Caki2 (cell line): Measurements from ENCODE around the gene PLVAP. TPM values are rescaled to one million over a fixed set of nuclear protein-coding genes. Genes with fewer than 3 reads are reported as not detected.

ENCODE experiments used
- DNase-seq: peaks from one replicate; pipeline ENCODE4 v3.0.0-alpha.2; 2015; ENCODE audit warnings: low read depth
- in situ Hi-C: cut with HindIII; loops from 2 replicates; pipeline ENCODE4 v1.10.0; 2016; ENCODE audit warnings: low sequenced_read_pairs, low pct_unique_long_range_greater_than_20kb, mixed read lengths
- total RNA-seq: library from RNA; depleted of rRNA; stranded (reverse); fragments of >200 nt; shearing (Covaris generic); gene quantifications from 2 replicates; pipeline ENCODE4 v1.2.3, GENCODE V29; 2014; ENCODE audit warnings: low replicate concordance; rRNA removed

PLVAP gene
- total RNA-seq, 1 experiment from 2014 or later: not detected

DNA sequence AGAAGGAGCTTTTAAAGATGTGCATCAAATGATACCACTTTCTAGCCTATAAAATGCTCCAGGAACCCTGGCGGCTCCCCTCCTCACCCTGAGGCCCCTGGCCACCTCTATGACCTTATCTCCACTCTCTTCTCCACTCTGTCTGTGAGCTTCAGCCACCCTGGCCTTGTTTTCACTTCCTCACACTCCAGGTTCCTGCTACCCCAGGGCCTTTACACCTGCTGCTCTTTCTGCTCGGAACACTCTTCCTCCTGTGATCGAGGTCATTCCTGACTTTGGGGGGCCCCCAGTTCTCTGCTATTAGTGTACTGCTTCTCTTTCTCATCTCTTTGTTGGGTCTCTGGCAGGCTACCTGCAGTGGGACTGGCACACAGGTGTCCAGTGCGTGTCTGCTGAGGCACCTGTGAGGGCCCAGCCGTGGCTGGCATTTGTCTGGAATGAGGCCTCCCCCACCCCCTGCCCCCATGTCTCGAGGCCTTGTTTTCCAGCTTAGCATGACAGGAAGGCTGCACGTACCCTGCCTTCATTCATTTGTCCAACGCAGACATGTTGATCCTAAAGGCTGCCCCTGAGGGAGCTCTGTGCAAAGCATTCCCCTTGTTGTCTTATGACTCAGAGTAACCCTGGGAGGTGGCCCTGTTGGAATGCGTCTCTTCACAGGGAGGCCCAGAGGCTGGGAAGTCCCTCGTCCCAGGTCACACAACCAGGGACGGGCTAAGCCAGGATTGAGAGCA is 65.5 kb downstream of the PLVAP start:
- DNase-seq: peak; percentile 89

DNA sequence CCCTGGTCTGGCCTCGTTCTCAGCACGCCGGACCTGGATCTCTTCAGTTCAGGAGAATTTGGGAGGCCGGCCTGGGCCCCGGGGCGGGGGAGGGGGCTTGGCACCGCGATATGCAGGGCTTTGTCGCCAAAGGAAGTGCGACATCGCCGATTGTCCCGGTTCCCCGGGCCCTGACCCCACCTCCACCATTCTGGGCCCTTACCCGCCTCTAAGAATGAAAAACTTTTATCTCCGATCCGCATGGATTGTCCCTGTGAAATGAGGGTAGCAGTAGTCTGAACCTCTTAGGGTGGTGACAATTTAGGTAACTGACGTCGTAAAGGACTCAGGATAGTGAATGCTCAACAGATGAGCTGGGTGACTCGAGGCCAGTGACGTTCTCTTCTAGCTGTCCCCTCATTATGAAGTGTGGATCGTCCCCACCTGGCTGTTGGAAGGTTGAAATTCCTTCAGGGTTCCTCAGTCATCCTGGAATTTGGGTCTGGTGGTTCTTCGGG is 67.1 kb downstream of the PLVAP start:
- no peak for DNase-seq
- in situ Hi-C loops: no loop called here

More for the DNA sequence above, 65.5 kb downstream of the PLVAP start:
- in situ Hi-C loops: no loop called here

DNA sequence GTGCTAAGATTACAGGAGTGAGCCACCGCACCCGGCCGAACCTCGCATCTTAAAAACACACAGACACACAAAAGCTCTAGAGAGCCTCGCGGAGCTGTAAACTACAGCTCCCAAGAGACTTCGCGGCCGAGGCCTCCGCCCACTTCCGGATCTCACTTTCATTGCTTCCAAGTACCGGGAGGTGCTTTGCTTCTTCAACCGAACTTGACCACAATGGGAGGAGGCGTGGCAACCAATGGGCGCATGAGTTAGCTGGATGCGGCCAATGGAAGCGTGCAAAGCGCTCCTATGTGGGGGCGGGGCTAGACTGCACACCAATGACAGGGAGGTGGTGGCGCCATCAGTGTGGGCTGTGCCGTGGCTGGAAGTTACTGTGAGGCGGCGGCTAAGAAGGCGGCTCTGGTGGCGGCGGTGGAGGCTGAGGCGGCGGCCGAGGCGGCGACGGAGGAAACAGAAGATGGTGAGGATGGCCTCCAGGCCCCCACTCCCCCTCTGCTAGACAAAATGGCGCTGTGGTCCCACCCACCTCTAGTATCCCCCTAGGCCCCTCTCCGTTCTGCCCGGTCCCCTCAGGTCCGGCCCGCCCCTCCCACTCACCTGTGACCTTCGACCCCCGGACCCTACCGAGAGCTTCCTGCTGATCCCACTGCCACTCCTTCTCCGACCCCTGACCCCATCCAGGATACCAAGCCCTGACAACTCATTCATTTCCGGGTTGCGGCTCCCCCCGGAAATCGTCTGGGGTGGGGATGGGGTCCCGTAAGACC is 67.8 kb downstream of the PLVAP start, which contains the start of gene DDA1:
TSS of gene DDA1 (plus strand) at position 366 of the 767 bp plus-strand sequence. CDS start at position 458, 92 bp downstream.
- in situ Hi-C loops: no loop called here
- DNase-seq: peak; percentile 99

DNA sequence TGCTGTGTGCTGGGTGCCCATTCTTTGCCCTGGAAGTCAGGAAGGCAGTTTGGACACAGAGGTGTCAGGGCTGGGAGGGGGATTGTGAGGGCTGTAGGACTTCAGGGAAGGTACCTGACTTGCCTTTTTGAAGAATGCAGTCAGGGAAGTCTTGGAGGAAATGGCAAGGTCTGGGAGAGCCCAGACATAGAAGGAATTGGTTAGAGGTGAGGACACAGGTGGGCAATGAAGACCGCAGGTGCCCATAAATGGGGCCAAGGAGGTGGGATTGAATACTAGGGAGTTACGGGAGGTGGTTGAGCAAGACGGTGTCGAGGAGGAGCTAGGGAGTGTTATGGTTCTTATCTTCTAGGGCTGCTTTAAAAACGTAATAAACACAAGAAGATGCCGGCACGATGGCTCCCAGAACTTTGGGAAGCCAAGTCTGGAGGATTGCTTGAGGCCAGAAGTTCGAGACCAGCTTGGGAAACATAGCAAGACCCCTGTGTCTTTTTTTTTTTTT is 69.2 kb downstream of the PLVAP start:
- in situ Hi-C loops: no loop called here
- DNase-seq: no peak

DNA sequence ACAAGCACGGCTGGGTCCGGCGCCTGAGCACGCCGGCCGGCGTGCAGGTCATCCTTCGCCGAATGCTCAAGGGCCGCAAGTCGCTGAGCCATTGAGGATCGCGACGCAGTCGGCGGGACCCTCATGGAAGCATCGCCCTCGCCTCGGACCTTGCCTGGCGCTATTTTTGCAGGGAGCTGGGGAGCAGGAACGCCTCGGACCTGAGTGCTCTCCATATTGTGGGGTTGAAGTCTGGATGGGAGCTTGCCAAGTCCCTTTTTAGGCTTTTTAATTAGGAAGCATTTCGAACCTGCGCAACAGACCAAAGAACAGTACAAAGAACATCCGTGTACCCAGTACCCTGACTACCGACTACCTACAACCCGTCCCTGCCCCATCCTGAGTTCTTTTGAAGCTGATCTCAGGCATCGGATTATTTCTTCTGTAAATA is 70.8 kb downstream of the PLVAP start:
- no peak for DNase-seq
- in situ Hi-C loops: no loop called here

DNA sequence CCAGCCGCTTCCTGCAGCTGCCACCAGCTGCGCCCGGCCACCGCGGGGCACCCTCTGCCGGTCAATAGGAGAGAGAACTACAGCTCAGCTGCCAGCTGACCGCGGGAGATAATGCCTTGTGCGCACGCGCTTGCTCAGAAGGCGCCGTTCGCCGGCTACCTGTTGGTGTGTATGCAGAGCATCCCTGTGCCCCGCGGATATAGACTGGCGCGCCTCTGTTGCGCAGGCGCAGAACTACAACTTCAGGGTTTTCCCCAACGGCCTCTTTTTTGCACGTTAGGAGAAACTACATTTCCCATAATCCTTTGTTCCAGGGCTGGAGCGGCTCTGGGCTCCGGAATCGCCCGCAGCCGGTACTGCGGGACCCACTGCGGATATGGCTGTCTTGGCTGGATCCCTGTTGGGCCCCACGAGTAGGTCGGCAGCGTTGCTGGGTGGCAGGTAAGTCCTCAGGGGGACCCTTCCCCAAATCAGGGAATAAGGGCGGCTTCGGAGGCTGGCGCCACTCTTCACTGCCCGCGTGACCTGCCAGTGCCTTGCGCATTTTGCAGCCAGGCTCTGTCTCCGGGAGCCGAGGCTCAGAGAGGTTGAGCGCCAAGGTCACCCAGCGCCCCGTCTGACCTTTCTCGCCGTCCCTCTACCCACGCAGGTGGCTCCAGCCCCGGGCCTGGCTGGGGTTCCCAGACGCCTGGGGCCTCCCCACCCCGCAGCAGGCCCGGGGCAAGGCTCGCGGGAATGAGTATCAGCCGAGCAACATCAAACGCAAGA is 71.4 kb downstream of the PLVAP start, which contains the start of gene MRPL34:
TSS of gene MRPL34 (plus strand) at position 356 of the 768 bp plus-strand sequence. CDS start at position 377, 21 bp downstream.
- in situ Hi-C loops: no loop called here
- peak; percentile 100 for DNase-seq

DNA sequence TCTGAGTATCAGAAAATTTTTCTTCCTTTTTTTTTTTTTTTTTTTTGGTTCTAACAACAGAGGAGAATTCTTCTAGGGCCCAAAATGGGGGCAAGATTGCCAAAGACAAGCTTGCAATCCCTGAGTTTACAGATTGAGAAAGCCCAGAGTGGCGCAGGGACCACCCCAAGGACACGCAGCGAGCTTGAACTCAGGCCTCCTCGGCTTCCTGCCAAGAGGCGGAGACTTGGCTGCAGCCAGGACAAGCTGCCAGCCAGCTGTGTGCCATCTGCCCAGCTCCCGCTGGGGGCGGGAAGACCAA is 72.0 kb downstream of the PLVAP start:
- in situ Hi-C loops: no loop called here
- DNase-seq: no peak

DNA sequence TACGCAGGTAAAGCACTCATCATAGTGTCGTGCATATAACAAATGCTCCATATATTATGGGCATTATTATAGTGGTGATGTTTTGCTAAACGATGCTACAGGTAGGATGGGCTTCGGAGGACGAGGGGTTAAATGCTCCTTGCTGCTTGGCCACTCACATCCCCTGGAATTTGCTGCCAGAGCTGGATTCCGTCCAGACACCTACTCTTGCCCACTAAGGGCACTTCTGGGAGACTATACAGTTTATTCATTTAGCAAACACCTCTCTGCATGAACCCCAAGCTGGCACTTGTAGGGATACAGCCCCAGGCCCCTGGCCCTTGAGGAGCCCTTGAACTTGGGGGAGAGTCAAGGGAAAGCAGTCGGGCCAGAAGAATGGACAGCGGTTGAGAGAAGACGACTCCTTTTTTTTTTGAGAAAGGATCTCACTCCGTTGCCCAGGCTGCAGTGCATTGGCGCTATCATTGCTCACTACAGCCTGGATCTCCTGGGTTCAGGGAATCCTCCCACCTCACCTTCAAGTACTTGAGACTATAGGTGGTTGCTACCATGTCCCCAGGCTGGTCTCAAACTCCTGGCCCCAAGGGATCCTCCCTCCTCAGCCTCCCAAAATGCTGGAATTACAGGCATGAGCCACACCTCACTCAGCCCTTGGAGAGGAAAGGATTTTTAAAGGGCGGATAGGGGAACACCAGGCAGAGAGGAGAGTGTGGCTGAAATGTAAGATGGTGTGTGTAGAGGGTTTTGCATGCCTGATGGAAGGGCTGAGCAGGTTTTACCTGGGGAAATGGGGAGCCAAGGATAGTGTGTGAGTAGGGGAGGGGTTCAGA is 72.5 kb downstream of the PLVAP start:
- peak; percentile 29 for DNase-seq
- in situ Hi-C loops: no loop called here

DNA sequence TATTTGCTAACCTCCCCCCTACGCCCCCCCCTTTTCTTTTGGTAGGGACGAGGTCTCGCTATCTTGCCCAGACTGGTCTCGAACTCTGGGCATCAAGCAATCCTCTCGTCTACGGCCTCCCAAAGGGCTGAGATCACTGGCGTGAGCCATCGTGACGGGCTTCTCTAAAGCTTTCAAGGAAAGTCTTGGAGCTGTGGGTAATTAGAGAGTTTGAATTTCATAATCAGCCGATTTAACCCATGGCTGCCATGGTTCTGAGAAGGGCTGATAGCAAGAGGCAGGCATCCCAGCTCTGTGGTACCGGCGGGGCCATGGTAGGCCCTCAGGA is 73.2 kb downstream of the PLVAP start:
- in situ Hi-C loops: no loop called here
- DNase-seq: no peak

DNA sequence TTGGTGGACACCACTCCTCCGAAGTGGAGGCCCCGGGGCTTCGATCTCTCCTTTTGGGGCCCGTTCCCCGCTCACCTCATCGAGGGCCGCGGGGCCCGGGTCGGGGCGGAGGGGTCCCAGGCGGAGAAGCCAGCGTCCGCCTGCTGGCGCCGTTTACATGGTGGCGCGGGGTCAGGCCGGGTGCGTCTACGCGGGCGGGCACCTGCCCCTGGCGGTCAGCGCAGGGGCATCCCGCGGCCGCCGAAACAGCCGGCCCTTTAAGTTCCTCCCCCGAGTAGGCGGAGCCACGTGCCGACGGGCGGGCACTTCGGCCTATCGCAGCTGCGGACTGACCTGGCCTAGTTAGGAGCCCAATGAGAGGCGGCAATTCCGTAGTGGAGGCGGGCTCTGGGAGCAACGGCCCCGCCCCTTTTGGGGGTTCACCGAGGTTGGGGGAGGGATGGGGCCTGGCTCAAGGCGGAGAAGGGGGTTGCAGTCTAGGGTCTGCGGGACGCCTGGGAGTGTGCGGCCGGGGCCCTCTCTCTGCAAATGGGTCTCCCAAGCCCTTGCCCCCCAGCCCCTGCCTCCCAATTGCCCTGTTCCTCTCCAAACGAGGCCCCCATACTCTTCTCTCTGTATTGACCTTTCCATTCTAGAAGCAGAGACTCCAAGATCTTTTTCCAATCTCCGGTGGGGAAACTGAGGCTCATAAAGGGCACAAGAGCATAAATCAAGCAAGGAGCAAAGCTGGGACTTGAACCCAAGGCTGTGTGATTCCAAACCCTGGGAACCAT is 73.8 kb downstream of the PLVAP start, which contains the start of gene ABHD8:
TSS of gene ABHD8 (minus strand) at position 259 of the 773 bp plus-strand sequence. CDS start 1,809 bp downstream, outside the sequence.
- in situ Hi-C loops: no loop called here
- peak; percentile 92 for DNase-seq

DNA sequence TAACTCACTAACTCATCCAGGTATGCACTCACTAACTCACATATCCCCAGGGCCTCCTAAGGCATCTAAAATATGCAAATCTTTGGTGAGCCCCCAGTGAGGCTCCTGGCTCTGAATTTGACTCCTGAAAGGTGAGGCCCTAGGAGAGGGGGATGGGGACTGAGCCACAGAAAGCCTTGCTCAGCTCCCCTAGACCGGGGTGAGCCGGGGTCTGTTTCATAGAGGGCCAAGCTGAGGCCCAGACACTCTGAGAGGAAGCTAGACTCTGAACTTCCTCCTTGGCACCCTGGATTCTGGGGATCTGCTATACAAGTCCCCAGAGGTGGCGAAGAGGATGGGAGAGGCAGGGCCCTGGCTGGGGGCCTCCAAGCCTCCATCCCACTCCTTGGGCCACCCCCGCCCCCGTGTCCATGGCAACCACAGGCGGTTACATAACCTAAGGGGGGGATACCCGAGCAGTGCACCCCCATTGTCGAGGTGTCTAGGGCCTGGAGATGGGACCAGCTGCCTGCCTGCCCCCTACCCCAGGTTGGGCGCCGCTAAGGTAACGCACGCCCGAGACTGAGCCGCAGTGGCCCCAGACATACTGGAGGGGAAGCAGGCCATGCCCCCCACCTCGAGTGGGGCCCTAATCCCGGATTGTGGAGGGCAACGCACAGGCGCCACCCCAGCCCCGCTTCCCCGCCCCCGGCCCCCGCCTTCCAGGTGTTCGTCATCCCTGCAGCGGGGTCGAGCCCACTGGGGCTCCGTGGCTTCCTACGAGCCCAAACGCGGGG is 74.6 kb downstream of the PLVAP start:
- DNase-seq: no peak
- in situ Hi-C loops: no loop called here

Other genes with a start within 250 kb of the PLVAP start
- 59.3 and 78.1 TPM in 2 replicates for gene USE1, start 162.0 kb downstream of the PLVAP start, total RNA-seq
- gene OCEL1, start 151.1 kb downstream of the PLVAP start, total RNA-seq: 6.5 and 26.0 TPM in 2 replicates
- gene NR2F6, start 131.4 kb downstream of the PLVAP start, total RNA-seq: 121 and 145 TPM in 2 replicates
- not detected in 2 replicates for gene USHBP1, start 112.6 kb downstream of the PLVAP start, total RNA-seq
- 247 and 320 TPM in 2 replicates for gene BABAM1, start 109.9 kb downstream of the PLVAP start, total RNA-seq
- 0.51 TPM in 1 of 2 replicates, not detected in the other for gene ANKLE1, start 95.4 kb downstream of the PLVAP start, total RNA-seq
- 38.9 and 49.9 TPM in 2 replicates for gene ABHD8, start 73.9 kb downstream of the PLVAP start, total RNA-seq
- 21.0 and 38.9 TPM in 2 replicates for gene MRPL34, start 71.5 kb downstream of the PLVAP start, total RNA-seq
- 17.9 and 23.5 TPM in 2 replicates for gene DDA1, start 67.8 kb downstream of the PLVAP start, total RNA-seq
- gene ANO8, start 42.5 kb downstream of the PLVAP start, total RNA-seq: 4.6 and 5.4 TPM in 2 replicates
- gene GTPBP3, start 39.8 kb downstream of the PLVAP start, total RNA-seq: 49.6 and 61.3 TPM in 2 replicates
- gene CCDC194, start 16.9 kb upstream of the PLVAP start, total RNA-seq: not detected in 2 replicates
- gene BST2, start 28.3 kb upstream of the PLVAP start, total RNA-seq: 25.1 and 26.8 TPM in 2 replicates
- gene MVB12A, start 42.7 kb upstream of the PLVAP start, total RNA-seq: 77.8 and 129 TPM in 2 replicates
- gene TMEM221, start 71.3 kb upstream of the PLVAP start, total RNA-seq: not detected in 2 replicates
- not detected in 2 replicates for gene NXNL1, start 83.6 kb upstream of the PLVAP start, total RNA-seq
- gene SLC27A1, start 93.2 kb upstream of the PLVAP start, total RNA-seq: 18.2 and 44.5 TPM in 2 replicates
- 197 and 233 TPM in 2 replicates for gene PGLS, start 134.3 kb upstream of the PLVAP start, total RNA-seq
- 133 and 145 TPM in 2 replicates for gene COLGALT1, start 178.3 kb upstream of the PLVAP start, total RNA-seq